ENCODE data around the gene ADGRB3.

GRCh38 chr6:69314001-69314400, 678.9 kb downstream of the ADGRB3 start:
- TF ChIP-seq POLR2A (IDR thresholded peaks at IDR 0.05): no peak
- TF ChIP-seq, protein P1, sequence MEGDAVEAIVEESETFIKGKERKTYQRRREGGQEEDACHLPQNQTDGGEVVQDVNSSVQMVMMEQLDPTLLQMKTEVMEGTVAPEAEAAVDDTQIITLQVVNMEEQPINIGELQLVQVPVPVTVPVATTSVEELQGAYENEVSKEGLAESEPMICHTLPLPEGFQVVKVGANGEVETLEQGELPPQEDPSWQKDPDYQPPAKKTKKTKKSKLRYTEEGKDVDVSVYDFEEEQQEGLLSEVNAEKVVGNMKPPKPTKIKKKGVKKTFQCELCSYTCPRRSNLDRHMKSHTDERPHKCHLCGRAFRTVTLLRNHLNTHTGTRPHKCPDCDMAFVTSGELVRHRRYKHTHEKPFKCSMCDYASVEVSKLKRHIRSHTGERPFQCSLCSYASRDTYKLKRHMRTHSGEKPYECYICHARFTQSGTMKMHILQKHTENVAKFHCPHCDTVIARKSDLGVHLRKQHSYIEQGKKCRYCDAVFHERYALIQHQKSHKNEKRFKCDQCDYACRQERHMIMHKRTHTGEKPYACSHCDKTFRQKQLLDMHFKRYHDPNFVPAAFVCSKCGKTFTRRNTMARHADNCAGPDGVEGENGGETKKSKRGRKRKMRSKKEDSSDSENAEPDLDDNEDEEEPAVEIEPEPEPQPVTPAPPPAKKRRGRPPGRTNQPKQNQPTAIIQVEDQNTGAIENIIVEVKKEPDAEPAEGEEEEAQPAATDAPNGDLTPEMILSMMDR (IDR thresholded peaks at IDR 0.05): no peak
